Measurements from ENCODE around the gene PTPRG.
"Not testable (repeated sequence)": the region's sequence is repeated elsewhere in the genome, so short reads cannot be mapped to it uniquely, and the experiment has no call there.

Gene PTPRG

GRCh38 chr3:62007036-62007435, 445.7 kb downstream of the PTPRG start:
- no peak for DNase-seq (ENCODE audit: low read depth in 3 of 3)

- no peak for DNase-seq (ENCODE audit: low read depth in 3 of 3)
Observed at GRCh38 chr3:62010989-62011388, 449.6 kb downstream of the PTPRG start.

- DNase-seq (ENCODE audit: low read depth in 3 of 3), result no peak
Observed at GRCh38 chr3:62011666-62012065, 450.3 kb downstream of the PTPRG start.

GRCh38 chr3:62013951-62014350, 452.6 kb downstream of the PTPRG start:
- no peak for DNase-seq (ENCODE audit: low read depth in 3 of 3)

GRCh38 chr3:62015111-62015510, 453.7 kb downstream of the PTPRG start:
- DNase-seq (ENCODE audit: low read depth in 3 of 3), result no peak

- no peak for DNase-seq (ENCODE audit: low read depth in 3 of 3)
Observed at GRCh38 chr3:62019906-62020305, 458.5 kb downstream of the PTPRG start.

- no peak for DNase-seq (ENCODE audit: low read depth in 3 of 3)
Observed at GRCh38 chr3:62020706-62021105, 459.3 kb downstream of the PTPRG start.

GRCh38 chr3:62022312-62022711, 460.9 kb downstream of the PTPRG start:
- DNase-seq (ENCODE audit: low read depth in 3 of 3), result no peak

GRCh38 chr3:62024882-62025281, 463.5 kb downstream of the PTPRG start:
- DNase-seq (ENCODE audit: low read depth in 3 of 3), result no peak

GRCh38 chr3:62025913-62026312, 464.5 kb downstream of the PTPRG start:
- DNase-seq (ENCODE audit: low read depth in 3 of 3), result no peak

- no peak for DNase-seq (ENCODE audit: low read depth in 3 of 3)
Observed at GRCh38 chr3:62027241-62027640, 465.9 kb downstream of the PTPRG start.

- no peak for DNase-seq (ENCODE audit: low read depth in 3 of 3)
Observed at GRCh38 chr3:62027796-62028195, 466.4 kb downstream of the PTPRG start.

- no peak for DNase-seq (ENCODE audit: low read depth in 3 of 3)
Observed at GRCh38 chr3:62028236-62028635, 466.9 kb downstream of the PTPRG start.

GRCh38 chr3:62032738-62033137, 471.4 kb downstream of the PTPRG start:
- DNase-seq (ENCODE audit: low read depth in 3 of 3), result no peak

GRCh38 chr3:62035402-62036057, 474.2 kb downstream of the PTPRG start:
- DNase-seq (ENCODE audit: low read depth in 3 of 3), result no peak

- no peak for DNase-seq (ENCODE audit: low read depth in 3 of 3)
Observed at GRCh38 chr3:62036726-62037125, 475.4 kb downstream of the PTPRG start.

- not testable (repeated sequence) for DNase-seq (ENCODE audit: low read depth in 3 of 3)
Observed at GRCh38 chr3:62038798-62039197, 477.4 kb downstream of the PTPRG start.

GRCh38 chr3:62039586-62039985, 478.2 kb downstream of the PTPRG start:
- DNase-seq (ENCODE audit: low read depth in 3 of 3), result no peak

- no peak for DNase-seq (ENCODE audit: low read depth in 3 of 3)
Observed at GRCh38 chr3:62041681-62042080, 480.3 kb downstream of the PTPRG start.

- no peak for DNase-seq (ENCODE audit: low read depth in 3 of 3)
Observed at GRCh38 chr3:62044874-62045411, 483.6 kb downstream of the PTPRG start.

- DNase-seq (ENCODE audit: low read depth in 3 of 3), result no peak
Observed at GRCh38 chr3:62046326-62046725, 485.0 kb downstream of the PTPRG start.

- DNase-seq (ENCODE audit: low read depth in 3 of 3), result no peak
Observed at GRCh38 chr3:62048577-62048976, 487.2 kb downstream of the PTPRG start.

GRCh38 chr3:62049033-62049432, 487.7 kb downstream of the PTPRG start:
- DNase-seq (ENCODE audit: low read depth in 3 of 3), result no peak

GRCh38 chr3:62051506-62051905, 490.1 kb downstream of the PTPRG start:
- no peak for DNase-seq (ENCODE audit: low read depth in 3 of 3)

Data from stimulated activated CD4-positive, alpha-beta T cell treated with anti-CD3 and anti-CD28 coated beads, TNF-alpha, amount 100 ng/mL, for 24 hours (primary cell).